HG03565 (cell line): Measurements from ENCODE around the gene ARHGAP24.

Experiments used
- ATAC-seq: cut with Tn5 transposase; IDR thresholded peaks from one replicate; pipeline ENCODE4 v1.9.1; 2021; ENCODE audit warnings: mild to moderate bottlenecking, moderate library complexity; ENCODE audit not compliant: unreplicated experiment

ARHGAP24 gene

DNA sequence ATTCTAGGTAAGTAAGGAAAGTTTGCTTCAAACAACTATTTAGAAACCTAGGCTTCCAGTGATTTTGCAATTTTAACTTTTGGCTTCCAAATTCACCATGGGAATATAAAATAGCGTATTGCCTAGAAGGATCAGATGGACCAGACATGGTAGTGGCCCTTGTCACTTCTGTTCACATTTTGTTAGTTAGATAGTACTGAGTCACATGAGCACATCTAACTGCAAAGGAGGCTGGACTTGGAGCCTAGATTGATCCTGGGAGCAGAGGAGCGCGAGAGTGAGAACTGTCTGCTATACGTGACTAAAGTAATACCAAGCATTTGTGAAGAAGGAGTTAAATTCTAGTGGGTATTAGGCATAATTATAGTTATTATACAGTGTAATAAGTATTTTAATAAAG is 102.4 kb downstream of the ARHGAP24 start:
- ATAC-seq = no peak

DNA sequence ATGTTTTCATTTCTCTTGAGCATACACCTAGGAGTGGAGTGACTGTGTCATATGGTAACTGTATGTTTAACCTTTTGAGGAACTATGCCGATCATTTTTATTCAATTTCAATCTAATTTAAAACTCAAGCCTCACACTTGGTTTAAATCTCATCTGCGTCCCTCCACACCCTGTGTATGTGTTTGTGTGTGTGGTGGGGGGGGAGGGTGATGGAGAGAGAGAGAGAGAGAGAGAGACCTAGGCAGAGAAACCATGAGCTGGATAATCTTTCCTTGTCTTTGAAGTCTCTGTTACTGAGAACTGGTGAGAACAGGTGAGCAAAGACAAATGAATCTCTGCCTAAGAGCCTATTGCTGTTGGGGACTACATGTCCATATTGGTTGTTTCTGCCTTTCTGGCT is 105.0 kb downstream of the ARHGAP24 start:
- ATAC-seq = no peak

DNA sequence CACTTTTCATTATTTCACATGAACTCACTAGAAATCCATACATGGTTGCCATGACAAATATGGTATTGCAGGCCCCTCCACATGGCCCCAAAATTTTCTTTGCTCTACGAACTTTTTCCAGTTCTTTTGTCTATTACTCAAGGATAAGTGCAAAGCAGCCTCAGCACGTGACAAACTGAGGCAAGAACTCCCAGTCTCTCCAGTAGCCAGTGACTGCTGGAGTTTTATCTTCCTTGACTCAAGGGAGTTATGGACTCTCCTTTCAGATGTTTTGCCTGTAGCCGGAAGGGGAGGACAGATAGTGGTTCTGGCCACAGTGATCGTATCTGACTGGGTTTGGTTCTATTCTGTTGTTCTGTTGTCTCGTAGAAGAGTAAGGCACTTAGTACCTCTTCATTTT is 105.5 kb downstream of the ARHGAP24 start:
- ATAC-seq = no peak

DNA sequence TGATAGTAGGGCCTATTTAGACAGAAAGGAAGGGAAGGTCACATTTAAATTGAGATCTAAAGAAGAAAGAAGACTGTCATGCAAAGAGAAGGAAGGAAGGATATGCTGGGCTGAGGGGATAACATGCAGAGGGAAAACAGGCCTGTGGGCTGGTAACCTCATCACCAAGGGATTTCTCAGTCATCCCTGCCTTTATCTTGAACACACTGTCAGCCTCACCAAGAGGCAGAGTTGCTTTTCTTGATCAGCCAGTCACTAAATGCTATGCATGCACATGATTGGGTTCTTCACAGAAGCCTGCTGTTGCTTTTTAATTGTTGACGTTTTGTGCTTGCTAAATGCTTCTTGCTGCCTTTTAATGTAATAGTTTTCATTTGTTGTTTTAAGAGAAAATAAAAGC is 113.0 kb downstream of the ARHGAP24 start:
- no peak for ATAC-seq

DNA sequence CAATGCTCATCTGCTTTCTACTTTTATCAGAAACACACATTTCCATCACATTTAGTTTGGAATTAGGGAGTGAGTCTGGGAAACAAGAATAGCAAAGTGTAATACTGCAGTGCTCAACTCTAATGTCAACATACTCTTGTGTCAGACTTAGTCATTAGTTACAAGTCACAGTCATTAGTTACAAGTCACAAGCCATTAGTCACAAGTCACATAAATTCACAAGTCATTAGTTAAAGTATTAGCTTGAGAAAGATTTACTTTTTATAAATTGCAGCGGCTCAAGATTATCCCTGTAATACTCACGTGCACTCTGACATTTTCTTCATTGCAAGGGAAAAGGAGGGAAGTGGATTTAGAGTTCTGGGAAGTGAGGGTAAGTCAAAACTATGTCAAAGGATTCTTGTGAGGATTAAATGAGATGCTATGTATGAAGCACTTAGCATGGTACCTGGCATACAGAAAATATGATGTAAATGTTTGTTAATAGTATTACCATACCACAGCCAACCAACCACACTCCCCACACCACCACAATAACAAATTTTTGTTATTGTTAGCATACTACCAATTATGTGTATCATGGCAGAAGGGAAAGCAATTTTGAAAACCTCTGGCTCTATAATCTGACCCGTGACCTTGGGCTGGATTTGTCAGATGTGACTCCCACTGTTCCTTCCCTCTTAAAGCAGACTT is 116.6 kb downstream of the ARHGAP24 start:
- no peak for ATAC-seq

DNA sequence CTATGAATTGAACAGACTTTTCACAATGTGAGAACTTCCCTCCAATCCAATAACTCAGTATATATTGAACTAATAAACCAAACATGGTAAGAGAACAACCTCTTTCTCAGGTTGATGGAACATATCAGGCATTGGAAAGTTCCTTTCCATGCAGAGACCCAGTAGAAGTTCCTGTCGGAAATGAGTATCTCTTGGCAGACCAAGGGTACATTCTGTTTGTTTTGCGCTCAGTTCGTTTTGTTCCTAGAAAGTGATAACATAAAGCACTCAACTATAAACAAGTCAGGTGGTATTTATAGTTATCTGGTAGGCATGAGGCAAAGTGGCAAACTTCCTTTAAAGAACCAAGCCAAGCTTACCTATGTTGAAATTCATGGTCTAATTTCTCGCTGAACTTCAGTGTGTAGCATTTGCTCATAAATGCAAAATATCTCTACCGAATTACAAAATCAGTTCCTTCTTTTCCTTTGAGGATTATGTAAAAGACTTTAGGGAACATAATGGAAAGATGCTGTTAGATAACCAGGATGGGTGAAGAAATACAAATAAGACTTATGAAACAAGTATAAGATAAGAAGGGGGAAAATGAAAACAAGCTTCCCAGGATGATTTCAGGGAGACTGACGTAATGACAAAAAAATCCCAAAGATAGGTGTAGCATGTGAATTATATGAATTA is 120.3 kb downstream of the ARHGAP24 start:
- no peak for ATAC-seq

DNA sequence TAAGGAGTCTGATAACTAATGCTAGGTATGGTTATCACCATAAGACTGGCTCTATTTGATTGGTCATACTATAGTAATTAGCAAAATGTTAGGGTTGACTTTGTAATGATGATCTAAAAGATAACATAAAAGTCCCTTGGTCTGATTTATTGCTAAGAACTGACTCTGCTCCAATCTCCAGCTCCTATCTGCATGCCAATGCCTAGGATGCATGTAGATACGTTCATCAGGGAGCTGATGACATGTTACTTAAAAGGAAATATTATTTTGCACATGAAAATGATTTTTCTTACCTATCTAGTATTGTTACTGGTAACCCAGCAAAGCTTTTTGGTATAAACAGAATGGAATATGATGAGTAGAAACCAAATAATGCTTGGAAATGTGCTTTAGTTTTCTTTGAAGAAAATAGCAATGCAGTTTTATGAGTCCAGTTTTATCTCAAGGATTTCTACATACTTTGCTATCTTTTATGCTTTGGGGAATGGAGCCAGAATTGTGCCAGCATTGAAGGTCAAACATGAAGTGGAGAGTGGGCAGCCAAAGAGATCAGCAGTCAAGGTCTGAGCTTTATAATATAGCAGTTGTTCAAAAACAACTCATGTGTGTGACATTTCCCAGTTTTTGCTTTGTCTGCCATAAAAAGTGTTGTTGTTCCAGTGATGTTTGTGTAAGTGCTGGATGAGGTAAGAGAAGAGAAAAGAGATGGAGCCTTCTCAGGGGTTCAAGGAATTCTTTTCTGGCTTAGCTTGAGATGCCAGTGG is 121.0 kb downstream of the ARHGAP24 start:
- ATAC-seq = no peak

DNA sequence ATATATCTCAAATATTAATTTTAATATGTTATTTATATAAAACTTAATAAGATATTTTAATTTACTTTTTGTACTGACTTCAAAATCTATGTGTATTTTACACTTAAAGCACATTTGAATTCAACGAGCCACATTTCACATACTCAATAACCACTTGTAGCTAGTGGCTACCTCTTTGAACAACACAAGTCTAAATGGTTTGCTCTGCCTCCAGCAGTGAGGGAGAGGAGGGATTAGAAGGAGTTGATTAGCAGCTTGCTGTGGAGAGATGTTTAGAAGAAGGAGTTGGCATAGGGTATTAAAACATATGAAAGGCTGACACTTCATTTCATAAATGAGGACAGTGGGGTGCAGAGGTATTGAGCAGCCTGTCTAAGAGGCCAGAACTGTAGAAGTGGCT is 124.0 kb downstream of the ARHGAP24 start:
- ATAC-seq = no peak

DNA sequence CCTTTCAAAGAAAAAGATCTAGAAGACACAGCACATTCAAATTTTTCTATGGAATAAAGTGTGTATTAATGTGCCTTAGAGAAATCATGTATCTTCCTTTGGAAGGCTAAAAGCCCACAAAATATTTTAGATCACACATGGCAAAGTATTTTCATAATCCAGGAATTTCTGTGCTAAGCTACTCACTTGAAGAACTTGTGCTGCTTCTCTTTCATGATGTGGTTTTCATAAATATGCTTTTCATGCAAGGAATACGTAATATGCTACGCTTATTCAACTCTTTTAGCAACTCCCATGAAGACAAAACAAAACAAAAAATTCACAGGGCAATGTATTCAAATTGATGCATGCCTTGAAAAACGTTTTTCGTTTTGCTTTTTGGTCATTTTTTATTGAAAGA is 125.6 kb downstream of the ARHGAP24 start:
- ATAC-seq = no peak

DNA sequence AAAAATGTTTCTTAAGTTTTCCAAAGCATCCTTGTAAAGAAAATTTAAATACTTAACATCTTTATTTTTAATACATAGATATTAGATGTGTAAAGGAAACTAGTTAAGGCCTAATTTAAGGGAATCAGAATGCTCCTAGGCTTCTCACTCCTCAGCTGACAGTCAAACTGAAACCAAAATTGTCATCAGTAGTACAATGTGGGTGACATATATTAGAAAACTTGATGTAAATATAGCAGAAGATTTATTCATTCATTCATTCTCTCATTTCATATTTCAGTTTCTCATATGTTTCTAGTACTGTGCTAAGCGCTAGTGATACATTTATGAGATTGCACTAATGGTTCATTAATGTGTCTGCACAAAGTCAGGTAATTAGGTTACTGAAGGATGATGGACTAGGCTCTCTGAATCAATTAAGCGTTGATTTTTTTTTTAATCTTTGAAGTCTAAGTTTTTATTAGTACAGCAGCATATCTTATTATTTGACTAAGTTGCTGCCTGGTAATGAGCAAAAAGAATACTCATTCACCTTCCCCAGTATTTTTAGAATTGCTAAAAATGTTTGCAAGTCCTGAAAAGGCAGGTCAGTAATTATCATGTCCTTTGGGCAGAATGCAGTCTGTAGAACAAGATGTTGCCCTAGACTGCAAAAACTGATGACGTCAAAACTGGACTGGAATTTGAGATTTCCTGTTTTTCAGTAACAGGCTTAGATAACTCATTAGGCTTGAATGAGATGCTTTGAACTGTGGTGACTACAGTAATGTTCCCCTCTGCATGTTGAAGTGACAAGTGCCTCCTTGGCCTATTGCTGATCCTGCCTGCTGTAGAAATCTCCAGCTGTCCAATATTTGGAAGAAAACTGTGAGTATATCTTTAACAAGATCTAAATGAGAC is 128.7 kb downstream of the ARHGAP24 start:
- ATAC-seq = peak; percentile 73

DNA sequence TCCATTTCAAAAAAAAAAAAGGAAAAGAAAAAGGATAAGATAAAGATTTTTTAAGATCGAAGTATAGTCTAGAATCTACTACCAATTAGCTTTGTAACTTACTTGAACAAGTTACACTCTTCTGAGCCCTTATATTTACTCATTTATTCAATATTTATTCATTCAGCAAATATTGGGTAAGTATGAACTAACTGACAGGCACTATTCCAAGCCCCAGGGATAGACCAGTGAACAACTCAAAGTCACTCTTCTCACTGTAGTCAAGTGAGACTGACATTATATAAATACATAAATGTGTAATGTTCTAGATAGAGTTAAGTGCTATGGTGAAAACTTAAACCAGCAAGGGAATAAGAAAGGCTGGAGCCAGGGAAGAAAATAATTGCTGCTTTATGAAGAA is 131.6 kb downstream of the ARHGAP24 start:
- ATAC-seq = no peak

DNA sequence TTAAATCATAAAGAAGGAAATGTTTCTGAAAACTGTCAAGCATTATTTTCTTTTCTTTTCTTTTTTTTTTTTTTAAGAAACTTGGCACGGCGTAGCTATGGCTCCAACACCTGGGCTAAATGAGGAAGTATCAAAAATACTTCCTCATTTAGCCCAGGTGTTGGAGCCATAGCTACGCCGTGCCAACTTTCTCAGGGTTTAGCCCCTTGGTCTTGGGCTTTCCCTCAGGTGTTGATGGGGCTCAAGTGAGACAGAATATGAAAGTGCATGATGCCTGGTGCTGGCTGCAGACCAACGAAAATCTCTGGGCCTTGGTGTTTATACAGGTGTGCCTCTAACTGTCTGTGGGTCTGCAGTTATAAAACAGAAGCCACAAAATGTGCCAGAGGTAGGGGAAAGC is 132.7 kb downstream of the ARHGAP24 start:
- ATAC-seq = peak; percentile 37

DNA sequence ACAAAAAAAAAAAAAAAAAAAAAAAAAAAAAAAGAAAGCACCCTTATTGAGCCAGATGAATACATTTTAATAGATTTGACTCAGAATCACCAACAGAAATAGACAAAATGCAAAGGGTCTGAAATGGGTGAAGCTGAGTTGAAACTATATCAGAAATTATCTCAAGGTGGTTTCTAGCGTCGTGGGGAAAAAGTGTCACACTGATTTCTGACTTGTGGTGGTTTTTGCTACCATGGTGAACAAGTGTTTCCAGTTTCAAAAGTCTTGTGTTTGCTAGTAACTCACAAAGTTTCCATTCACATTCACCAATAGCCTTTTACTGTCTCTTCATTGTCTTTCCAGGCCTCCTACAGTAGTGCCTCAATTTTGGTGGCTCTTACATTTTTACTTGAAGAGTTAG is 135.5 kb downstream of the ARHGAP24 start:
- peak; percentile 91 for ATAC-seq

DNA sequence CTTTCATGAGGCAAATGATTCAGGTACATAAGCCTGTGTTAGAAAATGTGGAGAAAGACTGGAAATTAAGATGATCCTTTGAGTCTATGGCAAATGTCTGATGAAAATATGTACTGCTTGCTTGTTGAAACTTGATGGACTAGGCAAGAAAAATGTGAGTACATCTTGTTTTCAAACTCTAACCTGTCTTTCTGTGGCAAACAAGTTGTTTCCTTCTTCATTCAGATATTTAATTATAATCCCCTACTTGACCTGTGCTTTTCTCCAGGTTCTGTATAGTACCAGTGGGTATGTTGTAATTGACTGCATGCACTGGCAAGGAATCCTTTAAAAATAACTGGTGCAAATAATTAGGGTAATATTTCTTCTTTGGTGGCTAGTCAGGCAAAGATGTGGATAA is 136.7 kb downstream of the ARHGAP24 start:
- ATAC-seq = no peak

DNA sequence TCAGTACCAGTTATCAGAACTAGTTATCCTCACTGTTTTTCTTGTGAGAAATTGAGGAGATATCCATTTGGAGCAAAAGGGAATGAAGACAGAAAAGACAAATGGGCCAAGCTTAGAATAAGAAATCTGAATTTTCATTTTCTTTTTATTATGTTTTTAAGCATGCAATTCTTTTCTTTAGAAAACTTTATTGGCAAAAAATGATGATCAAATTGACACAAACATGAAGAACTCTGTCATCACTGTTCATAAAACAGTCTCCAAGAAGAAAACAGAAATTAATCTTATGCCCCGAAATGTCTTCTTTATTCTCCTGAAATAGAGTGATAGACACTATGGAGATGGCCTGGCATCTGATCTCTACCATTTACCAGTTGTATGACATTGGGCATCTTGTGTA is 139.0 kb downstream of the ARHGAP24 start:
- ATAC-seq = no peak

DNA sequence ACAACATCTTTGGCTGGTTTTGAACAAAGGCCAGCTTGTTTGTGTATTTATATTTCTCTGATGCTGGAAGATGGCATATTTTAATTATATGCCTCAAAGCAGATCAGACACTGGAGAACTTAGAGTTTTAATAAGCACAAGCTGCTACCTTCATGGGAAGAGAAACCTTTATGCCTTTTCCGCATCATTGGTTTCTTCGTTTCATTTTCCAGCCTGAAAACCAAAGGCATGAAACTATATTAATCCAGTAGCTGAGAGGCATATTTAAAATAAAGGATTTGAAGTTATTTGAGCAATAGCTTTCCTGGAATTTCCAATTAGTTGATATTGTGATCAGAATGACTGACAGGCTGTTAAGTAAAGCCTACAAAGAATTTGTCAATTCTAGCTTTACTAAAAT is 141.0 kb downstream of the ARHGAP24 start:
- ATAC-seq = no peak

DNA sequence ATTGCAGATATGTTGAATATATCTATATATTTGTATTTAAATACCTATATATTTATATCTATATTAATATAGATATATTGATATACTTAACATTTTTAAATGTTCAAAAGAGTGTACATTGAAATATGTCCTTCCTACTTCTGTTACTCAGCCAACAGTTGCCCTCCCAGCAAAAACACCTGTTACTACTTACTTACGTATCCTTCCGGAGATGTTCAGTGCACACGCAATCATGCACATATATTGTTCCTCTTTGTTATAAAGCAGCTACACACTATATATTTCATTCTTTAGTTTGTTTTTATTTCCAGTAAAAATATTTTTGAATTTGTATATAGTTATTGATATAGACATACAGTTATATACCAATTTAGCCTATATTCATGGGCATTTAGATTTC is 142.3 kb downstream of the ARHGAP24 start:
- ATAC-seq = no peak

DNA sequence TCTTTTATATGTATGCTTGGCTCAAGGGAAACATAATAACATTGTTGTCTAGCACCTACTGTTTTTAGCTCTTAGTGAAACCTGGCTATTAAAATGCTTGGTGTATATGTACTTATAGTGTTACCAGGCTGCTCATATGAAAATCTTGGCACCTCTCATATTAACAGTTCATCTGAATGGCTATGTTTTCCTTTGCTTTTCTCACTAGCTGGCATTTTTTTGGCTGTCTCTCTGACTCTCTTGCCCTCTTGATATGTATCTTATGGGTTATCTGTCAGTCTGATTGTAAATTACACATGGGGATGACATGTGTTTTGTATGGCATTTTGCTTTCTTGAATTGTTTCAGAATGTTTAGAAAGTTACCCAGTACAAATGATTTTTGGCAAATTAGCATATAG is 158.0 kb downstream of the ARHGAP24 start:
- ATAC-seq = no peak

DNA sequence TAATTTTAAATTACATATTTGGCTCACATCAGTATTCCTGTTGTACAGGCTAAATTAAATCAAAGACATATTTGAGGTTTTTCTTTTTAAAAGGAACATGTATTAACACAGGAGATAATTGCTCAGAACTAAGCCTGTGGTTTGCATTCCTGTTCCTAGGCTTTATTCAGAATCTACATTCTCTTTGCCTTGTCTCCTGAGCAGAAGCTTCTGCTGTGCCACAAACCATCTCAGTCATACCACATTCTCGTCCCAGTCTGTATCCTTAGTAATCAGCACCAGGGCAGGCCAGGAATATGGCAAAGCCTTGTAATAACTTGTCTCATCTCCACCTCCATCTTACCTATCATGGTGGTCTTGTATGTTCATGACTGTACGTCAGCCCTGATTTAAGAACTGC is 162.8 kb downstream of the ARHGAP24 start:
- ATAC-seq = no peak

DNA sequence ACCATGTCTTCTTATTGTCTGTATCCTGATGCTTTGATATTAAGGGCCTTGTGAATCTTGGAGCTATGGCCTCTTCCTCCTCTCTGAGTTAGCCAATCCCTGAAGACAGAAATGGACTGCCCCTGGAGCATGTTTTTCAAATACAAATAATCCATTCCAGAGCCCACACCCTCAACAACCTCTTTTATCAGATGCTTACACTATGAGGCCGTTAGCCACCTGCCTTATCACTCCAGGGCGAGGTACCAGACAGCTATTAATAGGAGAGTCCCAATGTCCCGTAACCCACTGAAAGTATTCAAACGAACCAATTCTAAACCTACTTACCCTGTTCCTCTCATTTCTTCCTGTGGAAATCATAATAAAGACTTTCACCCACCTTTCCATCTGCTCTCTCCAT is 165.0 kb downstream of the ARHGAP24 start:
- no peak for ATAC-seq
